Coronary artery (tissue), 2 donors: ENCODE results near the gene MIS18BP1.
"Not testable (repeated sequence)": the region's sequence is repeated elsewhere in the genome, so short reads cannot be mapped to it uniquely, and the experiment has no call there.

Source experiments
- DNase-seq: peaks from one replicate; pipeline ENCODE4 v3.0.0-alpha.2; 2017; ENCODE audit warnings: low spot score
- H3K27ac ChIP-seq, 2 donors: fragments of 200-600 bp; sonication (generic); one replicate each; pipeline ENCODE4 v1.5.1; 2016 to 2019
- H3K4me3 ChIP-seq: fragments of 200-600 bp; sonication (generic); 2 replicates; pipeline ENCODE4 v1.5.1; 2016; ENCODE audit warnings: mild to moderate bottlenecking, moderate library complexity
- CTCF ChIP-seq: fragments of 200-600 bp; sonication (generic); IDR thresholded peaks from one replicate; pipeline ENCODE4 v1.5.1; 2019; ENCODE audit warnings: antibody characterized with exemption

Gene MIS18BP1

GRCh38 chr14:45253070-45253753 lies at the start of gene MIS18BP1:
TSS of gene MIS18BP1 (minus strand) at chr14:45253202. CDS start at chr14:45247286, 5,916 bp downstream.
- Histone ChIP-seq H3K27ac (peak within 1 kb of the TSS; percentile 90 to 96), H3K4me3 (peak within 1 kb of the TSS; percentile 87)
- TF ChIP-seq CTCF = peak; percentile 47
- DNase-seq = peak; percentile 96

- Histone ChIP-seq H3K27ac (no peak overlapping the region), H3K4me3 (no peak overlapping the region)
- TF ChIP-seq CTCF = no peak
- DNase-seq = no peak
Observed at GRCh38 chr14:45298423-45299117, 45.6 kb upstream of the MIS18BP1 start.

- DNase-seq, H3K27ac ChIP-seq, H3K4me3 ChIP-seq: not testable (repeated sequence)
Observed at GRCh38 chr14:45294796-45295195, 41.8 kb upstream of the MIS18BP1 start.

GRCh38 chr14:45290547-45290946 lies 37.5 kb upstream of the MIS18BP1 start:
- no peak for DNase-seq
- H3K4me3 ChIP-seq = no peak overlapping the region
- no peak overlapping the region for H3K27ac ChIP-seq
- TF ChIP-seq CTCF = no peak

GRCh38 chr14:45287610-45288009 lies 34.6 kb upstream of the MIS18BP1 start:
- H3K4me3 ChIP-seq = no peak overlapping the region
- TF ChIP-seq CTCF = no peak
- H3K27ac ChIP-seq = no peak overlapping the region
- DNase-seq = no peak

- H3K27ac ChIP-seq = no peak overlapping the region
- no peak overlapping the region for H3K4me3 ChIP-seq
- DNase-seq = no peak
- TF ChIP-seq CTCF = no peak
Observed at GRCh38 chr14:45284802-45285201, 31.8 kb upstream of the MIS18BP1 start.

- H3K27ac ChIP-seq, H3K4me3 ChIP-seq, DNase-seq: not testable (repeated sequence)
Observed at GRCh38 chr14:45281731-45282400, 28.9 kb upstream of the MIS18BP1 start.
